Activated naive CD4-positive, alpha-beta T cell treated with anti-CD3 and anti-CD28 coated beads, Interleukin-2, amount 50 U/mL, for 24 hours (primary cell): ENCODE measurements around the gene FGF1.

ENCODE experiments used
- H3K27ac Mint-ChIP-seq: one replicate; pipeline ENCODE4 v1.8.0; 2021; ENCODE audit warnings: mild to moderate bottlenecking, mixed read lengths
- H3K27me3 Mint-ChIP-seq: one replicate; pipeline ENCODE4 v1.8.0; 2021; ENCODE audit warnings: mixed read lengths
- H3K36me3 Mint-ChIP-seq: one replicate; pipeline ENCODE4 v1.8.0; 2021; ENCODE audit warnings: mixed read lengths
- H3K4me1 Mint-ChIP-seq: one replicate; pipeline ENCODE4 v1.8.0; 2021; ENCODE audit warnings: mixed read lengths
- H3K4me3 Mint-ChIP-seq: one replicate; pipeline ENCODE4 v1.8.0; 2021; ENCODE audit warnings: mild to moderate bottlenecking, mixed read lengths
- H3K9me3 Mint-ChIP-seq: one replicate; pipeline ENCODE4 v1.8.0; 2021; ENCODE audit warnings: mixed read lengths

The FGF1 gene

DNA sequence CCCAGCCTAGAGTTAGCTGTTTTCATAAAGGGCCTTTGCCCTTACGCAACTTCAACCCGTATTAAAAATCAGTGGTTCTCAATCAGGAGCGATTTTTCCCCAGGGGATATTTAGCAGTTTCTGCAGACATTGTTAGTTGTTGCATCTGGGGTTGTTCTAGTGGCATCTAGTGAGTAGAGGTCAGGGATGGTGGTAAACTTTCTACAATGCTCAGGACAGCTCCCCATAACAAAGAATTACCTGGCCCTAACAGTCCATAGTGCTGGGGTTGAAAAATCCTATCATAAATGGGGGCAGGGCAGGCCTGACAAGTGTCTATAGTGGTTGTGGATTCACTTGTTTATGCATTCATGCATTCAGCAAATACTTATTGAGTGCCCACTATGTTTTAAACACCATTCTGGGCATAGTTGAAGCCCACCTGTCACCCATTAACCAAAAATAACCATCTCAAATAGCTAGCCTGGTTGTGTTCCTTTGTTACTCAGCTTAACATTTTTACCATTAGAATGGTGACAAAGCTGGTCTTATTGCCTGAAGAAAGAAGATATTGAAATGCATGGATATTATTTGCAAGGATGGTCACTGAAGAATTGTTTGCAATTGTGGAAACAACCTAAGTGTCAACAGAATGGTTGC lies 15.9 kb upstream of the FGF1 start:
- Mint-ChIP-seq H3K27ac (no peak overlapping the region), H3K27me3 (peaks cover 2% of the 10 kb centered on the region)

DNA sequence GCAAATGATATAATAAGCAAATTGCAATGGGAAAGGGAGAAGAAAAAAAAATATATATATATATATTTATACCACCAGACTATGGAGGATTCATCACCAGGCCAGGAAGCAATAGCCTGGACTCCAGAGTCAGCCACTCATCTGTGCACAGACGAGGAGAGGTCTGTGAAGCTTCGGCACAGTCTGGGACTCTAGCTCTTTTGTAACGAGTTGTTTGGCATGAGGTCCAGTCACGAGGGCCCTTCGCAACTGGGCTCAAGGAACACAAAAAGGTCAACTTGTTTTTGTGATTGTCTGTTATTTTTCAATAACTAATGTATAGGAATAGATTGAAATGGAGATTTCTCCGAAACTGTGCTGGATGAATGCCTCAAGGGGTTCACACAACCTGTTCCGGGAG lies 14.7 kb upstream of the FGF1 start:
- Mint-ChIP-seq H3K27ac (no peak overlapping the region), H3K9me3 (no peaks in the 10 kb centered on the region), H3K36me3 (no peaks in the 10 kb centered on the region), H3K4me3 (no peak overlapping the region), H3K27me3 (peaks cover 2% of the 10 kb centered on the region), H3K4me1 (peaks cover 4% of the 10 kb centered on the region)

More for the DNA sequence above, 15.9 kb upstream of the FGF1 start:
- no peaks in the 10 kb centered on the region for H3K36me3 Mint-ChIP-seq
- H3K4me3 Mint-ChIP-seq, result no peak overlapping the region
- no peaks in the 10 kb centered on the region for H3K9me3 Mint-ChIP-seq
- peaks cover 4% of the 10 kb centered on the region for H3K4me1 Mint-ChIP-seq

GRCh38 chr5:142699184-142699720 lies 13.4 kb upstream of the FGF1 start:
- Mint-ChIP-seq H3K4me3 (no peak overlapping the region), H3K36me3 (no peaks in the 10 kb centered on the region), H3K27ac (no peak overlapping the region), H3K27me3 (peaks cover 2% of the 10 kb centered on the region), H3K9me3 (no peaks in the 10 kb centered on the region), H3K4me1 (peaks cover 4% of the 10 kb centered on the region)

DNA sequence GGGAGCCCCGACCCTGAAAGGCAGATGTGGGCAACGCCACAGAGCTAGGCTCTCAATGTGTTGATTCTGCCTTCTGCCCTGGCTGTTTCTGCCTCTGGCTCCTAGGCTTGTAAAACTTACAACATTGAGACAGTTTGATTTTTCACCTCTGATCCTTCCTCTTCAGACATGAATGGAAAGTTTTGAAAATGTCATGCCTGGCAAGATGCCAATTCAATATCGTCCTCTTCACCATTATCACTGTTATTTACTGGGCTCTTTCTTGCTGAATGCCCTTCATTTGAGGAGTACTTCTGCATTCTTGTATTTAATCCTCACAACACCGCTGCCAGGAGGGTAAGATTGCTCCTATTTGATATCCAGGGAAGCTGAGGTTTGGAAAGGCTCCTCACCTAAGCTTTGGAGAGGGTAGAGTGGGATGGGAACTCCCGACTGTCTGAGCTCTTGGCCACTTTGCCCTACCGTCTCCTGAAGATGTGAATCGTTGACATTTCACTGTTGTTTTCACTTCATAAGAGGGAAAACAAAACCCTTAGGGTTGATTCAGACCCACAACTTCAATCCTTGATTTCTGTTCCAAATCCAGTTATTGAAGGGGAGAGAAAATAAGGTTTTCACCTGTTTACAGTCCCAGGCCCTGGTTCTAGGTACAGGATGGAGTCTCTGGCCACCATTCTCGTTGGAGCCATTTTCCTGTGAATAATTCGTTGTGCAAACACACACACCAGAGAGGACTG lies 12.7 kb upstream of the FGF1 start:
- Mint-ChIP-seq H3K27me3 (peaks cover 1% of the 10 kb centered on the region), H3K9me3 (no peaks in the 10 kb centered on the region), H3K27ac (no peak overlapping the region), H3K36me3 (no peaks in the 10 kb centered on the region), H3K4me3 (no peak overlapping the region), H3K4me1 (peaks cover 4% of the 10 kb centered on the region)

DNA sequence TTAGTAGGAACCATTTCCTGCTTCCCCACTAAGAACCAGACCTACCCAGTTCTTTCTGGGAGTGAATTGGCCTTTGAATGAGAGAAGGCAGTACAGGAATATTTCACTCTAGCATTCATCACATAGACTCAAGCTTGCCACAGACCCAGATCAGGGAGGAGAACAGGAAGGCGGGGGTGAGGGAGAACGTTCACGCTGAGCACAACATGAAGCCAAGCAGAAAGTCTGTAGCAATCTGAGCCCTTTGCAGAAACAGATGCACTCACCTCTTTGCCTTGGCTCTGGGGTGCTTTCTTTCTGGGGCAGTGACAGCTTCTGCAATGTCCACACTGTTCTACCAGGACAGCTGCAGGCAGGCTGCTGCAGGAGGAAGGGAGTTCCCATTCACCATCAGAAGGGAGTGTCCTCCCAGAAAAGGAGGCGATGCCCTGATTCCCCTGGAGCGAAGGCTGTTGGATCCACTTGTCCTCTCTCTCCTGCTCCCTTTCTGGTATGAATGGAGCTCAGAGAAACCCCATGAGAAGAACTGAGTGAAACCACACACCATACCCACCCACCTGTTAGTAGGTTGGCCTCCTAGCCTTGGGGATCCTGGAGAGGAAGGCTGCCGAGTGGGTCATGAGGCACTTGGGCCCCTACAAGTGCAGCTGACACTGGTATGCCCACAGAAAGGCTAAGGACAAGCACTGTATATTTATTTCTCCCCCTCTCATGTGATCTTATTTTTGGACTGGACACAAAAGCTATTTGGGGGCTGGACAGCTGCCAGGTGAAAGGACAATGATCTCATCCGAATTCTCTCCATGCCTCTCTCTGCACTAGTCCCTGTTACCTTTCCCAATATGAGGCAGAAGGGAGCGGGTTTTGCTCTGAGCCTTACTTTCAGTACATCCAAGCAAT lies 11.7 kb upstream of the FGF1 start:
- peaks cover 3% of the 10 kb centered on the region for H3K27me3 Mint-ChIP-seq
- no peak overlapping the region for H3K4me3 Mint-ChIP-seq
- H3K4me1 Mint-ChIP-seq, result peaks cover 4% of the 10 kb centered on the region
- H3K27ac Mint-ChIP-seq, result no peak overlapping the region
- H3K36me3 Mint-ChIP-seq, result no peaks in the 10 kb centered on the region
- H3K9me3 Mint-ChIP-seq, result no peaks in the 10 kb centered on the region

GRCh38 chr5:142696379-142696778 lies 10.5 kb upstream of the FGF1 start:
- H3K36me3 Mint-ChIP-seq, result no peaks in the 10 kb centered on the region
- peaks cover 3% of the 10 kb centered on the region for H3K27me3 Mint-ChIP-seq
- no peak overlapping the region for H3K4me3 Mint-ChIP-seq
- H3K27ac Mint-ChIP-seq, result no peak overlapping the region
- no peaks in the 10 kb centered on the region for H3K9me3 Mint-ChIP-seq
- peaks cover 4% of the 10 kb centered on the region for H3K4me1 Mint-ChIP-seq

DNA sequence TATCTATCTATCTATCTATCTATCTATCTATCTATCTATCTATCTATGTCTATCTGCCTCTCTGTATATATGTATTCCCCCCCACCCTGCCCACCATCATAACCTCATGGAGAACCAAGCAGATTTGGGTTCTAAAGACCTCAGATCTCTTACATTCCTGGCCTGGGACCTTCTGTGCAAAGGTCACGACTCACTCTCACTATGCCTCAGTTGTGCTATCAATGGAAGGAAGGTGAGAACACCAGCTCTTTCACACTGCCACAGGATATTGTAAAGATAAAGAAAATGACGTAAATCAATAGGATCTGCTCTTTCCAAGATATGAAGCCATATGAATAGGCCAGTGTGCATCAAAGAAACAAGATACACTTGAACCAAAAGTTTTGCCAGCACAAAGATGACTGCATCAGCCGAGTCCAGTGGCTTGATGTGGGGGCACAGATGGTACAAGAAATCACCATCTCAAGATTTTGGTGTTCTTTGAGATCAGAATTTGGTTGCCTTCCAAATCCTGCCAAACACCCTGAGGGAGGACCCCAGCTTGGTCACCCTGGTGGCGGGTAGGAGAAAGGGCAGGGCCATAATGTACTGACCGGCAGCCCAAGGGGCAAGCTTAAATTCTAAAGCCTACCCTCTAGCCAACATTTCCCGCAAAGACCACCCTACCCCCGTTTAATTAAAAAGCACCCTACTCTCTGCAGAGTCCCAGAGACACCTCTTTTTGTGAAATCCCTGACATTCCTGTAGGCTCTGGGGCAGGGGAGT lies 8.4 kb upstream of the FGF1 start:
- Mint-ChIP-seq H3K4me1 (peaks cover 4% of the 10 kb centered on the region), H3K9me3 (no peaks in the 10 kb centered on the region), H3K4me3 (no peak overlapping the region), H3K27ac (no peak overlapping the region), H3K27me3 (peaks cover 4% of the 10 kb centered on the region), H3K36me3 (no peaks in the 10 kb centered on the region)

DNA sequence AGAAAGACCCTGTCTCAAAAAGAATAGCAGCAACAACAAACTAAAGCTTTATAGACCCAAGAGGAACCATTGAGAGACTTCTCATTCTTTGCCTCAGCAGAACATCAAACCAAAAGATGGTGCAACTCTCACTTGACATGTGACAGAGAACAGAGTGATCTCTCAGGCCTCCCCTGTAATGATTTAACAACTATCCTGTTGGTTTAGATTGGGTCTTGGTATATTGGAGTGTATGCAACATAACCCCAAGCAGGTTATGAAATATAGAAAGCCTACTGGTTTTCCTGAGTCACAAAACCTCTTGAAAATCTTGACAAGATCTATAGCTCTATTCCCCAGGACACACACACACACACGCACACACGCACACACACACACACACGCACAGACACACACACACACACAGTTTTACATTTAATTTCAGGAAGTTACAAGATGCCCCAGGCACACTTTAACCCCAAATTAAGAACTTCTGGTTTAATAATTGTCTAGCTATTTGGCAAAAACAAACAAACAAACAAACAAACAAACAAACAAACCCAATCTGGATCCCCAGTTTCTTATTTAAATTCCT lies 6.5 kb upstream of the FGF1 start:
- no peak overlapping the region for H3K4me3 Mint-ChIP-seq
- H3K9me3 Mint-ChIP-seq, result no peaks in the 10 kb centered on the region
- peaks cover 4% of the 10 kb centered on the region for H3K27me3 Mint-ChIP-seq
- H3K27ac Mint-ChIP-seq, result no peak overlapping the region
- no peaks in the 10 kb centered on the region for H3K36me3 Mint-ChIP-seq
- H3K4me1 Mint-ChIP-seq, result peaks cover 4% of the 10 kb centered on the region

DNA sequence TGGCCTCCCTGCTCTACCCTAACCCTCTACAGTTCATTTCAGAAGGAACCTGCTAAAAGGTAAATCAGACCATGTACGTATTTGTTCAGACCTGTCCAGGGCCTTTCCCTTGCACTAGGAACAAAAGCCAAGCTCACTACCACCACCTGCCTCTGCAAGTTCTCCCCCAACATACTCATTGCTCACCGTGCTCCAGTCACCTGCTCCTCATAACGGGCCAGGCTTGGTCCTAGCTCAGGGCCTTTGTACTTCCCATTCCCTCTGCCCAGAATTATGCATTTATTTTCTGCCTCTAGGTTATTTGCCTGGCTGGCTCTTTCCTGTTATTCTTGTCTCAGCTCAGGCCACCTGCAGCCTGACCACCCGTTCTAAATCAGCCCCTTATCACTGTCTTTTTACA lies 4.8 kb upstream of the FGF1 start:
- H3K27ac Mint-ChIP-seq, result no peak overlapping the region
- no peak overlapping the region for H3K4me3 Mint-ChIP-seq
- H3K27me3 Mint-ChIP-seq, result peaks cover 4% of the 10 kb centered on the region
- H3K36me3 Mint-ChIP-seq, result no peaks in the 10 kb centered on the region
- H3K9me3 Mint-ChIP-seq, result no peaks in the 10 kb centered on the region
- H3K4me1 Mint-ChIP-seq, result no peaks in the 10 kb centered on the region

DNA sequence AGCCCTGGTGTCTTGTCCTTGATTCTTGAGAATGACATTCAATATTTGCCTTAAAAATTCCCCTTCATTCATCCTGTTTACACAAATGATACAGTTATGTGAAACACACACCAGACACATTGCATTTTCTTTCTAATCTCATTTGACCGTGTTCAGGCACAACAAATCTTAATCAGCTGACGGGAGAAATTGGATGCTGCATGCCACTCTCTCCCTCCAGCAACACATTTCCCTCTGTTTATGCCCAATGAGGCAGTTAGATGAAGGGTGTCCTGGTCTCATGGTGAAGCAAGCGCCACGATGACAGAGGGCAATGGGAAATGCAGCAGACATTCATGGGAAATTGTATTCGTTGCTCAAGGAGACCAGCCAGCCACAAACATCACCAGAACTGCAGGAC lies 3.2 kb upstream of the FGF1 start:
- Mint-ChIP-seq H3K27me3 (peaks cover 3% of the 10 kb centered on the region), H3K36me3 (no peaks in the 10 kb centered on the region), H3K4me1 (no peaks in the 10 kb centered on the region), H3K9me3 (no peaks in the 10 kb centered on the region), H3K27ac (no peak overlapping the region), H3K4me3 (no peak overlapping the region)

DNA sequence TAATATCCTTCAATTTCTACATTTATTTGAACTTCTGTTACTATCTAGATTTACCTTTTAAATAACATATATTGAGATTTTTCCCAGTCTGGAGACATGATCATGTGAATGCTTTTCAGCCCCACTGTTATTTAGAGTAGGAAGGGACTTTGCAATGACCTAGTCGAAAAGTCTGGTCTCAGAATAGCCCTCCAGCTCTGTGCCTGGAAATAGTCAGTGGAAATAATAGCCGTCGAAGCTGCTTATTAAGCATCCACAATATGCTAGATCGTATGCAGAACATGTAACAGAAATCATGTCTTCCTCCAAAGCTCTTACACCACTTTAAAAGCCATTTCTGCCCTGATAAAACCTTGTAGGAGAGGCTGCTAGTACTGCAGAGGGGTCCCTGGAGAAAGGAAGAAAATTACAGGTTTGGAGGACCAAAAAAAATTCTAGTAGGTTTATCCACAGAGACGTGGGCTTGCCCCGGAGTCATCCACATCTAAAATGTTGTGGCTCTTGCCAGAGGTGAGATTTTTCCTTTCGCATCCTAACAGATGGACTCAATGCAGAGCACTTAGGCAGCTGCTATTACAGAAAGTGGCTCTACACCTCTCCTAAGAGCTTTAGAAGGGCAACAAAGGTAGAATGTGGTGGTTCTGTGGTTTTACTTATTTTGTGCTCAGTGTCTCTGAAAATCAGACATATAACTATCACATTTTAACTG lies 2.5 kb upstream of the FGF1 start:
- Mint-ChIP-seq H3K27me3 (peaks cover 1% of the 10 kb centered on the region), H3K9me3 (no peaks in the 10 kb centered on the region), H3K4me3 (no peak overlapping the region), H3K36me3 (no peaks in the 10 kb centered on the region), H3K27ac (no peak overlapping the region), H3K4me1 (no peaks in the 10 kb centered on the region)

GRCh38 chr5:142686968-142687367 lies 1.1 kb upstream of the FGF1 start:
- H3K4me3 Mint-ChIP-seq, result no peak overlapping the region
- no peaks in the 10 kb centered on the region for H3K36me3 Mint-ChIP-seq
- H3K27ac Mint-ChIP-seq, result no peak overlapping the region

DNA sequence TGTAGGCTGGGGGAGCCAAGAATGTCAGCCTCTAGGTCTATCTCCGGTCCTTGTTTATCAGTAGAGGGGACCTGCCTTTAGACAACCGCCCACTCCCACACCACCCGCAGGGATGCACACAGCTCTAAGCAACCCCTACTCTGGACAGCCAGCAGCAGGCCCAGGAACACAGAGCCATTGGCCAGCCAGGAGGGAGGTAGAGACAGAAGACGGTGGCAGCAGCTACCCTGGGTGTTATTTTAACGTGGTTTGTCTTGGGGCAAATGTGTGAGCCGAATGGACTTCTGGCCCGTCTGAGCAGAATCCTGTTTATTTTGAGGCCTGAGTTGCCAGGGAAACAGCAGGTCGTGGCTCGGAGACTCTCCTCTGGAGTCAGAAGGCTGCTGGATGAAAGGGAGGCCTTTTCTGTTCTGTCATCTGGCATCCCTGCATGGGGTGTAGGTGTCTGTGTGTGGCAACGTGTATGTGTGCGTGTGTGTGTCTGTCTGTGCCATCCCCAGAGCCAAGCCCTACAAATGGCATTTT lies 382 bp upstream of the FGF1 start:
- Mint-ChIP-seq H3K4me3 (no peak overlapping the region), H3K4me1 (no peaks in the 10 kb centered on the region), H3K27me3 (peaks cover 1% of the 10 kb centered on the region), H3K27ac (no peak overlapping the region), H3K9me3 (no peaks in the 10 kb centered on the region), H3K36me3 (no peaks in the 10 kb centered on the region)

More at GRCh38 chr5:142686968-142687367, 1.1 kb upstream of the FGF1 start:
- H3K9me3 Mint-ChIP-seq, result no peaks in the 10 kb centered on the region
- no peaks in the 10 kb centered on the region for H3K4me1 Mint-ChIP-seq
- peaks cover 1% of the 10 kb centered on the region for H3K27me3 Mint-ChIP-seq

- H3K9me3 Mint-ChIP-seq, result no peaks in the 10 kb centered on the region
- H3K27ac Mint-ChIP-seq, result no peak overlapping the region
- no peaks in the 10 kb centered on the region for H3K27me3 Mint-ChIP-seq
- no peaks in the 10 kb centered on the region for H3K4me1 Mint-ChIP-seq
- H3K4me3 Mint-ChIP-seq, result no peak overlapping the region
- no peaks in the 10 kb centered on the region for H3K36me3 Mint-ChIP-seq
Observed at GRCh38 chr5:142684508-142685041, 1.3 kb downstream of the FGF1 start.
